ENCODE data around the gene RAB36.

RAB36 gene

GRCh38 chr22:23183061-23183698 is 37.9 kb downstream of the RAB36 start:
- H3F3A ChIP-seq (ENCODE audit: low read depth), result peaks cover 4% of the 10 kb centered on the region
- H3K4me1 ChIP-seq (ENCODE audit: insufficient read depth, low read length, poor library complexity, severe bottlenecking), result peaks cover 43% of the 10 kb centered on the region
- TF ChIP-seq EZH2phosphoT487 (IDR thresholded peaks at IDR 0.05; ENCODE audit: borderline replicate concordance), result no peak
- TF ChIP-seq, protein P1, sequence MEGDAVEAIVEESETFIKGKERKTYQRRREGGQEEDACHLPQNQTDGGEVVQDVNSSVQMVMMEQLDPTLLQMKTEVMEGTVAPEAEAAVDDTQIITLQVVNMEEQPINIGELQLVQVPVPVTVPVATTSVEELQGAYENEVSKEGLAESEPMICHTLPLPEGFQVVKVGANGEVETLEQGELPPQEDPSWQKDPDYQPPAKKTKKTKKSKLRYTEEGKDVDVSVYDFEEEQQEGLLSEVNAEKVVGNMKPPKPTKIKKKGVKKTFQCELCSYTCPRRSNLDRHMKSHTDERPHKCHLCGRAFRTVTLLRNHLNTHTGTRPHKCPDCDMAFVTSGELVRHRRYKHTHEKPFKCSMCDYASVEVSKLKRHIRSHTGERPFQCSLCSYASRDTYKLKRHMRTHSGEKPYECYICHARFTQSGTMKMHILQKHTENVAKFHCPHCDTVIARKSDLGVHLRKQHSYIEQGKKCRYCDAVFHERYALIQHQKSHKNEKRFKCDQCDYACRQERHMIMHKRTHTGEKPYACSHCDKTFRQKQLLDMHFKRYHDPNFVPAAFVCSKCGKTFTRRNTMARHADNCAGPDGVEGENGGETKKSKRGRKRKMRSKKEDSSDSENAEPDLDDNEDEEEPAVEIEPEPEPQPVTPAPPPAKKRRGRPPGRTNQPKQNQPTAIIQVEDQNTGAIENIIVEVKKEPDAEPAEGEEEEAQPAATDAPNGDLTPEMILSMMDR (conservative IDR thresholded peaks at IDR 0.05; ENCODE audit: low read length), result no peak
- H3K27me3 ChIP-seq (ENCODE audit: insufficient read depth, low read length, poor library complexity, severe bottlenecking), result peaks cover 7% of the 10 kb centered on the region
- H3K4me2 ChIP-seq (ENCODE audit: low read depth, low read length, poor library complexity, severe bottlenecking), result peak overlapping the region; percentile 81
- H3K9me2 ChIP-seq (replicated peaks; ENCODE audit: low read depth, low read length), result no peaks in the 10 kb centered on the region
- H3K79me2 ChIP-seq (ENCODE audit: insufficient read depth, low read length), result peaks cover 93% of the 10 kb centered on the region
- H3K9me3 ChIP-seq (ENCODE audit: insufficient read depth, low read depth, low read length), result no peaks in the 10 kb centered on the region
- H3K36me3 ChIP-seq (ENCODE audit: insufficient read depth, low read length), result peaks cover 19% of the 10 kb centered on the region; the same call in 1 of the 2 replicates
- H3K4me3 ChIP-seq (ENCODE audit: low read length, poor library complexity, severe bottlenecking), result peak overlapping the region; percentile 99
- H2AFZ ChIP-seq (ENCODE audit: low read length), result no peak overlapping the region
- peak overlapping the region; percentile 97 for H3K9ac ChIP-seq (ENCODE audit: low read depth, low read length, poor library complexity, severe bottlenecking)
- H4K20me1 ChIP-seq (ENCODE audit: insufficient read depth, low read length, poor library complexity, severe bottlenecking), result peaks cover 76% of the 10 kb centered on the region

DNA sequence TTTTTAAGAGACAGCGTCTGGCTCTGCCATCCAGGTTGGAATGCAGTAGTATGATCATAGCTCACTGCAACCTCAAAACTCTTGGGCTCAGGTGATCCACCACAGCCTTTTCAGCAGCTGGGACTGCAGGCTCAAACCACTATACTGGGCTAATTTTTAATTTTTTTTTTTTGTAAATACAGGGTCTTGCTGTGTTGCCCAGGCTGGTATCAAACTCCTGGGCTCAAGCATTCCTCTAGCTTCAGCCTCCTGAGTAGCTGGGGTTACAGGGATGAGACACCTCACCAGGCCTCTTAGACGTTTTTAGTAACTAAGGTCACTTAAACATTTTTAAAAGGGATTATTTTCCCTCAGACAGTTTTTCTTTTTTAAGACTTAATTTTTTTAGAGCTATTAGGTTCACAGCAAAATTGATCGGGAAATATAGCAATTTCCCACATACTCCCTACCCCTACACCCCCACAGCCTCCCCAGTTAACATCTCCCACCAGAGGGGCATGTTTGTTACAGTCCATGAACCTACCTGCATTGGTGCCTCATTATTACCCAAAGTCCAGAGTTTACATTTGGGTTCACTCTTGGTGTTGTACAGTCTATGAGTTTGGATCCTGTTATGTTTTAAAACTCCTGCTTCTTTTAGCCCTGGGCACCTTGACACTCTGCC is 39.0 kb downstream of the RAB36 start:
- H3K9me3 ChIP-seq (ENCODE audit: insufficient read depth, low read depth, low read length), result no peaks in the 10 kb centered on the region
- H3K79me2 ChIP-seq (ENCODE audit: insufficient read depth, low read length), result peaks cover 96% of the 10 kb centered on the region
- peaks cover 79% of the 10 kb centered on the region for H4K20me1 ChIP-seq (ENCODE audit: insufficient read depth, low read length, poor library complexity, severe bottlenecking)
- H3F3A ChIP-seq (ENCODE audit: low read depth), result peaks cover 4% of the 10 kb centered on the region
- H2AFZ ChIP-seq (ENCODE audit: low read length), result no peak overlapping the region
- peak overlapping the region; percentile 81 for H3K4me2 ChIP-seq (ENCODE audit: low read depth, low read length, poor library complexity, severe bottlenecking)
- peak overlapping the region; percentile 97 for H3K9ac ChIP-seq (ENCODE audit: low read depth, low read length, poor library complexity, severe bottlenecking)
- TF ChIP-seq, protein P1 (conservative IDR thresholded peaks at IDR 0.05; ENCODE audit: low read length), result no peak
- no peak for TF ChIP-seq EZH2phosphoT487 (IDR thresholded peaks at IDR 0.05; ENCODE audit: borderline replicate concordance)
- peak overlapping the region; percentile 99 for H3K4me3 ChIP-seq (ENCODE audit: low read length, poor library complexity, severe bottlenecking)
- peaks cover 28% of the 10 kb centered on the region; the same call in 1 of the 2 replicates for H3K36me3 ChIP-seq (ENCODE audit: insufficient read depth, low read length)
- H3K9me2 ChIP-seq (replicated peaks; ENCODE audit: low read depth, low read length), result no peaks in the 10 kb centered on the region
- H3K27me3 ChIP-seq (ENCODE audit: insufficient read depth, low read length, poor library complexity, severe bottlenecking), result peaks cover 7% of the 10 kb centered on the region
- H3K4me1 ChIP-seq (ENCODE audit: insufficient read depth, low read length, poor library complexity, severe bottlenecking), result peaks cover 40% of the 10 kb centered on the region

GRCh38 chr22:23184764-23185113 is 39.5 kb downstream of the RAB36 start:
- TF ChIP-seq, protein P1 (conservative IDR thresholded peaks at IDR 0.05; ENCODE audit: low read length), result no peak
- no peak for TF ChIP-seq EZH2phosphoT487 (IDR thresholded peaks at IDR 0.05; ENCODE audit: borderline replicate concordance)
- peaks cover 7% of the 10 kb centered on the region for H3K27me3 ChIP-seq (ENCODE audit: insufficient read depth, low read length, poor library complexity, severe bottlenecking)
- H3K4me1 ChIP-seq (ENCODE audit: insufficient read depth, low read length, poor library complexity, severe bottlenecking), result peaks cover 36% of the 10 kb centered on the region
- no peaks in the 10 kb centered on the region for H3K9me2 ChIP-seq (replicated peaks; ENCODE audit: low read depth, low read length)
- peak overlapping the region; percentile 97 for H3K9ac ChIP-seq (ENCODE audit: low read depth, low read length, poor library complexity, severe bottlenecking)
- no peak overlapping the region for H2AFZ ChIP-seq (ENCODE audit: low read length)
- H4K20me1 ChIP-seq (ENCODE audit: insufficient read depth, low read length, poor library complexity, severe bottlenecking), result peaks cover 82% of the 10 kb centered on the region
- H3K9me3 ChIP-seq (ENCODE audit: insufficient read depth, low read depth, low read length), result no peaks in the 10 kb centered on the region
- H3K79me2 ChIP-seq (ENCODE audit: insufficient read depth, low read length), result peaks cover 96% of the 10 kb centered on the region
- H3F3A ChIP-seq (ENCODE audit: low read depth), result peaks cover 4% of the 10 kb centered on the region
- H3K4me3 ChIP-seq (ENCODE audit: low read length, poor library complexity, severe bottlenecking), result peak overlapping the region; percentile 99
- H3K36me3 ChIP-seq (ENCODE audit: insufficient read depth, low read length), result peaks cover 33% of the 10 kb centered on the region; the same call in 1 of the 2 replicates
- H3K4me2 ChIP-seq (ENCODE audit: low read depth, low read length, poor library complexity, severe bottlenecking), result peak overlapping the region; percentile 81
